HG03565 (cell line): ENCODE results near the gene CD79B.

ENCODE experiments used
- ATAC-seq: cut with Tn5 transposase; IDR thresholded peaks from one replicate; pipeline ENCODE4 v1.9.1; 2021; ENCODE audit warnings: mild to moderate bottlenecking, moderate library complexity; ENCODE audit not compliant: unreplicated experiment

CD79B gene

DNA sequence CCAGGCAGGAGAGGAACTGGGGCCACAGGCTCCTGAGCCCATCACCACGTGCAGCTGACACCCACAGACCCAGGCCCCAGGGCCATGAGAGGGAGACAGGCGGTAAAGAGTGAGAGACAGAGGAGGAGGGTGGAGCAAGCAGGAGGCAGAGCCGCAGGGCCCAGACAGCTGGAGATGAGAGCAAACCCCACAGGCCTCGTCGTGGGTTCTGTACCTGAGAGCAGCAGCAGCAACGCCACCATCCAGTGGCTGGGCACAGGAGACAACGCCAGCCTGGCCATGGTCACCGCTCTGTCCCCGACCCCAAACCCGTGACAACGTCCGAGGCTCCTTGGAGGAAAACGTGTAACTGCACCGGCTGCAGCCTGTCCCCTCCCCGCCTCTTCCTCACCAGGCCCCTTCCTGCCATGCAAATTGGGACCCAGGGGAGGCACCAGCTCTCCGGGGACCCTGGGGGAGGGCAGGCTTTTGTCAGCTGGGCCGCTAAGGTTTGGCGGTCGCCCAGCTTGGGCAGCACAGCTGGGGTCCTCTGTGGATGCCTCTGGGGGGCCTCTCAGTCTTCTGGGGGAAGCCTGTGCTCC lies at the start of gene CD79B:
TSS of gene CD79B (minus strand) at position 351 of the 581 bp plus-strand sequence. CDS start at position 281, 70 bp downstream.
- ATAC-seq = no peak

DNA sequence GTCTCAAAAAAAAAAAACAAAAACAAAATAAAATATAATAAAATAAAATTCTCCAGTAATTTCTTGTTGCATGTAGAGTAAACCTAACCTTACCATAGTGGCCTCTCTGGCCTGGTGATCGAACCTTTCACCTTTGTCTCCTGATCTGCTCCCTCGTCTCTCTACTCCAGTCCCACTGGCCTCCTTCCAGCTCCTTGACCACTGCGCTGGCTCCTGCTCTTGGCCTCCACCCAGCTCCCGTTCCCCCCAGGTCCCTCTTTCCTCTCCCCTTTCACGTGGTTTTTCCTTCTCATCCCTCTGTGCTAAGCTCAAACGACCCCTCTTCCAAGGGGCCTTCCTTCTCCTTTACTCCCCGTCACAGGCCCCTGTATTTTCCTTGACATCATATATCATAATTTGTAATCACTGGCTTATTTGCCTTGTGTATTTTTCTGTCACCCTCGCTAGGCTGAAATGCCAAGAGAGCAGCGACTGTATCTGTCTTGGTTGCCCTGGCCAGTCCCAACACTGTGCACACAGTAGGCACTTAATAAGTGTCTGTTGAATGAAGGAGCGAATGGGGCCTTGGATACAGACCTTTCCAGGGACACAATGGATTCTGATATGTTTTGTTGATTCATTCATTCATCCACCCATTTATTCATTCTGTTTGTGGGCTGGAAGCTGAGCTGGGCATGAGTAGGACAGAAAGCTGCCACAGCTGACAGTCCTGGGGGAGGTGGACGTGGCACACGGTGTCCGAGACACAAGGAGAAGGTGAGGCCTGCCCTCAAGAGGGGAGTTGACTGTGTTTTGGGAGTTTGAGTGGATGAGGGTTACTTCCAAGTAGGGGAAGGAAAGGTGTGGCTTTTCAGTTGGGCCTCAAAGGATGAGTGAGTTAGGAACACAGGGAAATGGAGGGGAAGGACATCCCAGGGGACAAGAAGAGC lies 46.4 kb upstream of the CD79B start:
- no peak for ATAC-seq

- ATAC-seq = no peak
Observed at GRCh38 chr17:63976702-63977101, 44.6 kb upstream of the CD79B start.

DNA sequence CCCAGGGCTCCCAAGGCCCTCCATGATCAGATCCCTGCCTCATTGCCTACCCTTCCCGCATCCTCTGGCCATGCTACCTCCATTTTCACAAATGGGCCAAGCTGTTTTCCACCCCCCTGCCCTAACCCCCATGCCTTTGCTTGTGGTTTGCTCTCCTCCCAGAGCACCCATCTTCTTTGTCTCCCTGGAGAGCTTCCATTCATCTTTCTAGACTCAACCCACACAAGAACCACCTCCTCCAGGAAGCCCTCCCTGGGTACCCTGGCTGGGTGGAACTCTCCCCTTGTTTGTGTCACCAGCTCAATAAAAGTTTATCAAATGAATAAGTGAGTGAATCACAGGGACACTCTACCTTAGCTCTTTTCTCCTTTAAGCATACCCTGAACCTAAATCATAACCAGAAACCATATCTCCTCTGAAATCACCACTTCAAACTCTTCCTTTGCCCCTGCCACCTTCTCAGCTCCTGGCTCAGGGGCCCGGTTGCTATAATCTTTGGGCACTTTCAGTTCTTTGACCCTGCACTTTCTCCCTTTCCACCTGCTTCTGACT lies 43.5 kb upstream of the CD79B start:
- no peak for ATAC-seq

- no peak for ATAC-seq
Observed at GRCh38 chr17:63974594-63975192, 42.6 kb upstream of the CD79B start.

DNA sequence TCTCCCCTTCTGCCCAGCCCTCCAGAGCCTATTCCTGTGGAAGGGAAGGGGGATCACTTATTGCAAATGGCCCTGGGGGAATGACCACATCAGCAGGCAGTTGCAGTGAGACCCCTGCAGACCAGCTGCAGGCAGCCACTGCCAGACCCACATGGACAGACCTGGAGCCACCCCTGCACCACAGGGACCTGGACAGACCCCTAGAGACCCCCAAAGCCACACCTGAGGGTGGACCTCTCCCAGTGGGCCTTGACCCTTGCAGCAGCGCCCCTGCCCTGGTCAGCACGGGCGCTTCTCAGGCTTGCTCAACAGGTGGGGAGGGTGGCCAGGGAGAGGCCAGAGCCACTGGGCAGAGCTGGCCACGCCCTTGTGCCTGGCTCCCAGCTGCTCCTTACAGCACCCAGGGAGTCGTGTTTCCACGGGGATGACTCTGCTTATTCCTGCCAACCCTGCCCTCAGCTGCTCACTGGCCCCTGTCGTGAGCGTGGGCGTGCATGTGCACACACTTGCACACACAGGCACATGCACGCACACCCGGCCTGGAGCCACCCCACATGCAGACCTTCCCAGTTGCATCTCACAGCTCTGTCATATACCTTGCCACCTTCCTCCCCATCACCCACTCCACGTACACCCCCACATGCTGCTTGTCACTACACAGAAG lies 41.9 kb upstream of the CD79B start:
- no peak for ATAC-seq

GRCh38 chr17:63973247-63973646 lies 41.1 kb upstream of the CD79B start:
- ATAC-seq = no peak

DNA sequence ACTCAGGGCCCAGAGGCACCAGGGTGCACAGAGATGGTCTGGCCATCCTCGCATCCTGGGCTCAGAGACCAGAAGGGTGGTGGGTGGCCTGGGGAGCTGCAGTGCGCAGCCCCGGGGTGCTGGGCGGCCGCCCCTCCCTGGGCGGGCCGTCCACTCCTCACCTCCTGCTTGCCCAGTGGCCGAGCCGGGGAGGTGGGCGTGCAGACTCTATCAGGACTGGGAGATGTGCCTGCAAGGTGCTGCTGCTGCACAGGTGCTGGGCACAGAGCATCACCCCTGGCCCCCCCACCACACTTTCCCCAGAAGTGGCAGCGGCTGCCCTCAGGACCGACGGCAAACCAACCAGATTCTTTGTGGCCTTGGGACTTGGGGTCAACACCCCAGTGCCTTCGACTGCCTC lies 40.7 kb upstream of the CD79B start, which contains the start of gene SCN4A:
TSS of gene SCN4A (minus strand) at position 123 of the 400 bp plus-strand sequence. CDS start at position 46, 77 bp downstream.
- ATAC-seq = no peak

DNA sequence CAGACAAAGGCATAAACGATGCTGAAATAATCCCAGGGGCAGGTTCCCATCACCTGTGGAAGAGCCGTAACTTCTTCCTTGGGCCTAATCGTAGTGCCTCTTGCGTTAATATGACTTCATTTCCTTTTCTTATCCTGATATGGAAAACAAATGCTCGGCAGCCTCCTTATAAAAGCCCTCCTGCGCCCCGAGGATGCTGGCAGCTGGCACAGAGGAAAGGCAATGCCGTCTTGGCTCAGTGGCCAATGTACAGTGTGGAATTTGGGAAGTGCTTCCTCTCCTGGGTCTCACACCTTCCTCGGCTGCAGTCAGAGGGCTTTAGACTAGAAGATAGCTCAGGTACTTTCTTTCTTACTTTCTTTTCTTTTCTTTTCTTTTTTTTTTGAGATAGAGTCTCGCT lies 37.1 kb upstream of the CD79B start:
- ATAC-seq = no peak

DNA sequence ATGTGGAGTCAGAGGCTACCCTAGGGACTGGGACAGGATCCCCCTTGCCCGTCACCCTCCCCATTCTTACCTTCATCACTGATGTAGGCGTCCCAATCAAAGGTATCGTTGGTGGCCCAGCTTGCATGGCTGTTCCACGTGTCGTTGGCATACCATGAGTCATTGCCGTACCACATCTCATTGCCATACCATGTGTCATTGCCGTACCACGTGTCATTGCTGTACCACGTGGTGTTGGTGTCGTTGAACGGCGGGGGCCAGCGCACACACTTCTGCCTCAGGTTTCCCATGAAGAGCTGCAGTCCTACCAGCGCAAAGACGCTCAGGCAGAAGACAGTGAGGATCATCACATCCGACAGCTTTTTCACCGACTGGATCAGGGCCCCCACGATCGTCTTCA lies 35.8 kb upstream of the CD79B start:
- no peak for ATAC-seq

DNA sequence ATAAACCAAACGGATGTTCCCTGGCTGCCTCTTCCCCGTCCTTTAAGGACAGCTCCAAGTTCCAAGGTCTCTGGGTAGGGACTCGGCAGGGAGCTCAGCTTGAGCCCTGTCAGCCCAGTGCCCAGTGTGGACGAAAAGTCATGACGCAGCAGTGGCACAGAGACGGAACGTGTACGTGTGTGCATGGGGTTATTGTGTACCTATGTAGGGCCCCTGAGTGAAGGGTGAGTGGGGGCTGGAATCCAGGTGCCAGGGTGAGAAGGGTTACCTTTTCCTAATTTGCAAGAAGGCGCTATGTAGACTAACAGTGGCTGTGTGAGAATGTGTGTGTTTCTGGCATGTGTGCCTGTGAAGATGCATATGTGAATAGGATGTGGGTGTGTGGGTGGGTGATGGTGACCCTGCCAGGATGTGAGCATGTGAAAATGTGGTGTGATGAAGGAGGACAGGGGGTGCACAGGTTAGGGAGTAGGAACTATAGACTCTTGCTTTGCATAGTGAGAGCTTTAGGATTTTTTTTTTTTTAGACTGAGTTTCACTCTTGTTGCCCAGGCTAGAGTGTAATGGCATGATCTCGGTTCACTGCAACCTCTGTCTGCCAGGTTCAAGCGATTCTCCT lies 34.6 kb upstream of the CD79B start:
- no peak for ATAC-seq

- no peak for ATAC-seq
Observed at GRCh38 chr17:63963123-63963522, 31.0 kb upstream of the CD79B start.

DNA sequence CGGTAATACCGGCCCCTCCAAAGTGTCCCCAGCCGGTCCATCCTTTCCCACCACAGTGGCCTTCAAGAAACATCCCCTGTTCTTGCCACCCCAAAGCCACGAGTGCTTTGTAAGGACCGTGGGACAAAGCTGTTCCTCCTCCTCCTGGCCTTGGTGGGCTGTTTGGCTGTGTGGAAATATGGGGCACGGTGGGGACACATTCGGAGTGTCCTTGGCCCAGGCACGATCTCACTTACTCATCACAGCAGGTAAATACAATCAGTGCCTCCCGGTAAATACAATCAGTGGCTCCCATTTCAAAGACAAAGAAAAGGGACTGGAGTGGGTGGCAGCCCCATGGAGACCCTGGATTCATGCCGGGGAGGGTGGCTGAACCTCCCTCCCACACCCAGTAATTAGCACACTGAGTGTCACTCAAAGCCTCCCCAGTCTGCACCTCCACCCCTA lies 30.2 kb upstream of the CD79B start:
- no peak for ATAC-seq

- ATAC-seq = no peak
Observed at GRCh38 chr17:63961355-63962212, 29.5 kb upstream of the CD79B start.

DNA sequence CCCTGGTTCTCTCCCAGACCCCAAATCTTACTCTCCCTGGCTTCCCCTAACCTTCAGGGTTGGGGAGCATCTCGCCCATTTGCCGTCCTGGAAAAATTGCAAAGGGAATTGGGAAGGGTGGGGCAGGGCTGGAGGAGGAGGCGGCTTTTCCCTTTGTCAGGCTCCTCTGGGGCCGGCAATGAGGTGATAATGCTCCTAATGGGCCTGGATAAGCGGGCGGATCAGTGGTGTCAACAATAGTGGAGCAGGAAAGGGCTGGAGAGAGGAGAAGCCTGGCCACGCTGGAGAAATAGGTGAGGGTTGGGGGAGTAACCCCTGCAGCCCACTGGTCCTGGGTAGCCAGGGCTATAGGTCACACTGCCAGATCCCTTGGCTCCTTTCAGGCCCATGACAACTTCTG lies 28.3 kb upstream of the CD79B start:
- ATAC-seq = no peak

- ATAC-seq = no peak
Observed at GRCh38 chr17:63960006-63960405, 27.9 kb upstream of the CD79B start.

DNA sequence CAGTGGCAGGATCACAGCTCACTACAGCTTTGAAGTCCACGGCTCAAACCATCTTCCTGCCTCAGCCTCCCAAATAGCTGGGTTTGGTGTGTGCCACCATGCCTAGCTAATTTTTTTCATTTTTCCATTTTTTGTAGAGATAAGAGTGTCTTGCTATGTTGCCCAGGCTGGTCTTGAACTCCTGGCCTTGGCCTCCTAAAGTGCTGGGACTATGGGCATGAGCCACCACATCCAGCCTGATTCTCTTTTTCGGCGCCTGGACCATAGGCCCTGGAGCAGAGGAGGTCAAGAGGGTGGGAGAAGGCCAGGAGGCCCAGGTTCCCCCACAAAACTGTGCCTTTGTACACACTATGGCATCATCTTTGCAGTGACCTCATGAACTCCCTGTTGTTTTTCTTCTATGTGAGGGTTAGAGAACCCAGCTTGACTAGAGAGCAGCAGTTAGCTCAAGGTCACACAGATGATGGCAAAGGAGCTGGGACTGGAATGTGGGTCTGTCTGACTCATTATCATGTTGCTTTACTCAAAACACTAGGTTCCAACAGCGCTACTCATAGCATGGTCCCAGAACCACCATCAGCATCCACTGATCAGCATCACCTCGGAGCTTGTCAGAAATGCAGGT lies 24.3 kb upstream of the CD79B start:
- no peak for ATAC-seq

GRCh38 chr17:63955791-63956190 lies 23.7 kb upstream of the CD79B start:
- ATAC-seq = no peak

- ATAC-seq = no peak
Observed at GRCh38 chr17:63955232-63955631, 23.1 kb upstream of the CD79B start.
